Bronchial epithelial cell (primary cell): Measurements from ENCODE around the gene RPS6KB2. TPM values are rescaled to one million over a fixed set of nuclear protein-coding genes. Genes with fewer than 3 reads are reported as not detected.

ENCODE experiments used
- DNase-seq: peaks from one replicate; pipeline ENCODE4 v3.0.0-alpha.2; 2010; ENCODE audit warnings: low read depth
- FAIRE-seq: peaks from 2 replicates; lab custom pipeline; 2011; peaks lifted over from hg19 to GRCh38; lab: Jason Lieb, UNC
- H3K27me3 ChIP-seq: 2 replicates; pipeline ENCODE4 v1.5.1; 2011; ENCODE audit warnings: low read length; ENCODE audit not compliant: control insufficient read depth, insufficient read depth
- H3K36me3 ChIP-seq: 2 replicates; pipeline ENCODE4 v1.5.1; 2011; ENCODE audit warnings: low read length; ENCODE audit not compliant: control insufficient read depth, insufficient read depth
- H3K4me3 ChIP-seq: 2 replicates; pipeline ENCODE4 v1.5.1; 2011; ENCODE audit warnings: mild to moderate bottlenecking, low read depth, low read length, control low read depth
- total RNA-seq: library from RNA; depleted of rRNA; stranded (reverse); fragments of >200 nt; gene quantifications from 2 replicates; pipeline ENCODE4 v1.2.1, GENCODE V29; 2014
- TF ChIP-seq, protein P1 (sequence below): IDR thresholded peaks from 2 replicates; pipeline ENCODE4 v1.5.1; 2011; ENCODE audit warnings: mild to moderate bottlenecking, moderate library complexity, low read length, control low read depth, inconsistent platforms; ENCODE audit not compliant: insufficient read depth, severe bottlenecking

RPS6KB2 gene
- 62.9 and 98.6 TPM in 2 replicates for total RNA-seq

- DNase-seq (peak; percentile 93), FAIRE-seq (no peak)
- H3K4me3 ChIP-seq = peak within 1 kb of the TSS; percentile 76
- H3K36me3 ChIP-seq = peaks cover 20% of the 10 kb centered on the region
- TF ChIP-seq, protein P1, sequence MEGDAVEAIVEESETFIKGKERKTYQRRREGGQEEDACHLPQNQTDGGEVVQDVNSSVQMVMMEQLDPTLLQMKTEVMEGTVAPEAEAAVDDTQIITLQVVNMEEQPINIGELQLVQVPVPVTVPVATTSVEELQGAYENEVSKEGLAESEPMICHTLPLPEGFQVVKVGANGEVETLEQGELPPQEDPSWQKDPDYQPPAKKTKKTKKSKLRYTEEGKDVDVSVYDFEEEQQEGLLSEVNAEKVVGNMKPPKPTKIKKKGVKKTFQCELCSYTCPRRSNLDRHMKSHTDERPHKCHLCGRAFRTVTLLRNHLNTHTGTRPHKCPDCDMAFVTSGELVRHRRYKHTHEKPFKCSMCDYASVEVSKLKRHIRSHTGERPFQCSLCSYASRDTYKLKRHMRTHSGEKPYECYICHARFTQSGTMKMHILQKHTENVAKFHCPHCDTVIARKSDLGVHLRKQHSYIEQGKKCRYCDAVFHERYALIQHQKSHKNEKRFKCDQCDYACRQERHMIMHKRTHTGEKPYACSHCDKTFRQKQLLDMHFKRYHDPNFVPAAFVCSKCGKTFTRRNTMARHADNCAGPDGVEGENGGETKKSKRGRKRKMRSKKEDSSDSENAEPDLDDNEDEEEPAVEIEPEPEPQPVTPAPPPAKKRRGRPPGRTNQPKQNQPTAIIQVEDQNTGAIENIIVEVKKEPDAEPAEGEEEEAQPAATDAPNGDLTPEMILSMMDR = no peak
- no peaks in the 10 kb centered on the region for H3K27me3 ChIP-seq
These were observed at the start of gene RPS6KB2 for GRCh38 chr11:67428052-67429001. Gene RPS6KB2, plus strand, starts transcription at chr11:67428494. Its CDS starts 52 bp downstream, at chr11:67428546.

GRCh38 chr11:67378544-67378943 is 49.8 kb upstream of the RPS6KB2 start:
- Histone ChIP-seq H3K36me3 (no peaks in the 10 kb centered on the region), H3K27me3 (no peaks in the 10 kb centered on the region), H3K4me3 (no peak overlapping the region)
- no peak for DNase-seq
- FAIRE-seq = no peak
- TF ChIP-seq, protein P1 = no peak

- FAIRE-seq = no peak
- DNase-seq = peak; percentile 61
- H3K4me3 ChIP-seq = no peak overlapping the region
These were observed 48.9 kb upstream of the RPS6KB2 start for GRCh38 chr11:67379061-67380058.

DNA sequence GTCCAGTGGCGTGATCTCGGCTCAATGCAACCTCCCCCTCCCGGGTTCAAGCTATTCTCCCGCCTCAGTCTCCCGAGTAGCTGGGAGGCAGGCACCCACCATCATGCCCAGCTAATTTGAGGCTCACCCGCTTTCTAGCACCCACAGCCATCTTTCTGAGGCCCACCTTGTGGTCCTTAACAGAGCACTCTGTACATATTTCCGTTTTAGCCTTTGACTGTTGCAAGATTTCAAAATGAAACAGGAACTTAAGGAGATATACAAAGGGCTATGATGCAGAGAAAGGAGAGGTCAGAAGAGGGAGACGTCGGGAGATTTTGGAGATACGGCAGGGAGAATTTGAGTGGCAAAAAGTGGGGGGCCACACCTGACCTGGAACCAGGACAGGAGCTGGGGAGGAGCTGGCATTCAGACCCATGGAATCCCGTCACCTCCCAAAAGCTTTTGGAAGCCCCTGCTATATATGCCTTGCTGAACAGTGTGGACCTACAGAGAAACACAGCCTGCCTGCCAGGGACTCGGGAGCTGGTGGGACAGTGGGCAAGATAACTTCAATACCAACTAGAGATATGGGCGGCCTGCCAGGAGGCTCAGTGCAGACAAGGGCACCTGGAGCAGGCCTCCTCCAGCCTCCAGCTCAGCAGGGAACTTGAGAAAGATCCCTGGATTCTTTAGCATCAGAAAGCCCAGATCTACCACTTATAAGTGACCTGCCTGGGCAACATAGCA is 46.9 kb upstream of the RPS6KB2 start:
- TF ChIP-seq, protein P1 = no peak
- DNase-seq (no peak), FAIRE-seq (no peak)
- Histone ChIP-seq H3K27me3 (no peaks in the 10 kb centered on the region), H3K4me3 (no peak overlapping the region), H3K36me3 (no peaks in the 10 kb centered on the region)

More at GRCh38 chr11:67379061-67380058, 48.9 kb upstream of the RPS6KB2 start:
- no peaks in the 10 kb centered on the region for H3K36me3 ChIP-seq
- no peaks in the 10 kb centered on the region for H3K27me3 ChIP-seq
- TF ChIP-seq, protein P1 = no peak
